Panc1 (cell line): Measurements from ENCODE around the gene IRF3. TPM values are rescaled to one million over a fixed set of nuclear protein-coding genes. Genes with fewer than 3 reads are reported as not detected.

Source experiments
- ATAC-seq: fragments of 200-7000 bp; cut with Tn5 transposase; 2 replicates; pipeline ENCODE4 v1.9.1; 2020; ENCODE audit warnings: mild to moderate bottlenecking, moderate library complexity
- BruUV-seq: library from RNA; stranded (reverse); fragments of 400-500 nt; replicated peaks from 2 replicates; lab custom pipeline; 2021; lab: Mats Ljungman, UMichigan
- CTCF ChIA-PET: fragments of 300-600 bp; sonication (Branson Sonifier 250); formaldehyde crosslinking; loops from one replicate; lab custom pipeline; 2022; ENCODE audit warnings: antibody characterized with exemption; lab: Charles Lee
- POLR2A ChIA-PET: fragments of 300-600 bp; sonication (Branson Sonifier 250); formaldehyde crosslinking; loops from one replicate; lab custom pipeline; 2022; ENCODE audit warnings: antibody characterized with exemption; lab: Charles Lee
- DNase-seq: peaks from one replicate; pipeline ENCODE4 v3.0.0-alpha.2; 2010; ENCODE audit warnings: low read depth, low spot score
- H3K27ac ChIP-seq: 2 replicates; pipeline ENCODE4 v1.5.1; 2011; ENCODE audit warnings: mild to moderate bottlenecking, low read length, inconsistent platforms
- H3K27me3 ChIP-seq: fragments of 200-500 bp; sonication (Bioruptor generic); 2 replicates; pipeline ENCODE4 v1.6.0; 2014; ENCODE audit warnings: low read length, inconsistent platforms; ENCODE audit not compliant: control insufficient read depth, insufficient read depth
- H3K36me3 ChIP-seq: fragments of 200-500 bp; sonication (Bioruptor generic); 2 replicates; pipeline ENCODE4 v1.5.1; 2014; ENCODE audit warnings: inconsistent platforms, mild to moderate bottlenecking, low read length, moderate library complexity; ENCODE audit not compliant: control insufficient read depth, insufficient read depth
- H3K4me1 ChIP-seq: 2 replicates; pipeline ENCODE4 v1.5.1; 2011; ENCODE audit warnings: inconsistent platforms, mild to moderate bottlenecking, low read length, moderate library complexity; ENCODE audit not compliant: control insufficient read depth, insufficient read depth
- H3K4me3 ChIP-seq, 2 experiments: 2 replicates each; pipeline ENCODE4 v1.5.1; 2011 to 2012; ENCODE audit warnings: low read depth in 2 of 2, low read length in 2 of 2, mild to moderate bottlenecking in 2 of 2, inconsistent platforms in 1 of 2, moderate library complexity in 1 of 2
- H3K9me3 ChIP-seq: fragments of 200-500 bp; sonication (Bioruptor generic); 2 replicates; pipeline ENCODE4 v1.5.1; 2014; ENCODE audit warnings: low read depth, mild to moderate bottlenecking, inconsistent platforms, low read length, moderate library complexity; ENCODE audit not compliant: control insufficient read depth, insufficient read depth
- POLR2AphosphoS5 ChIP-seq: IDR thresholded peaks from 2 replicates; pipeline ENCODE4 v1.6.1; 2012; ENCODE audit warnings: mild to moderate bottlenecking, low read depth, low read length, moderate library complexity
- SIN3A ChIP-seq: IDR thresholded peaks from 2 replicates; pipeline ENCODE4 v1.6.1; 2012; ENCODE audit warnings: low read depth, mild to moderate bottlenecking, low read length, moderate library complexity, borderline replicate concordance; ENCODE audit not compliant: insufficient read depth
- TCF7L2 ChIP-seq: IDR thresholded peaks from 2 replicates; pipeline ENCODE4 v1.6.1; 2011; ENCODE audit warnings: mild to moderate bottlenecking, low read depth, low read length, inconsistent platforms
- in situ Hi-C: cut with HindIII; loops from 2 replicates; pipeline ENCODE4 v1.10.0; 2016; ENCODE audit warnings: low sequenced_read_pairs, low pct_unique_long_range_greater_than_20kb
- intact Hi-C: fragments of 100-400 bp; cut with micrococcal nuclease; formaldehyde crosslinking; loops from one replicate; pipeline ENCODE4 v1.10.0; 2022; ENCODE audit not compliant: unreplicated experiment
- total RNA-seq: library from RNA; stranded (reverse); gene quantifications from one replicate; pipeline ENCODE4 v1.2.1, GENCODE V29; 2021; ENCODE audit not compliant: unreplicated experiment
- TF ChIP-seq, protein P1 (sequence below): fragments of 450-650 bp; IDR thresholded peaks from 2 replicates; pipeline ENCODE4 v1.5.1; 2017; ENCODE audit warnings: mild to moderate bottlenecking
- TF ChIP-seq, protein P2 (sequence below), 2 experiments: IDR thresholded peaks; 2 replicates each; pipeline ENCODE4 v1.6.1; 2011 to 2012; ENCODE audit warnings: low read depth in 2 of 2, control low read depth in 1 of 2, low read length in 1 of 2, mild to moderate bottlenecking in 1 of 2, moderate library complexity in 1 of 2; ENCODE audit not compliant: insufficient read depth in 1 of 2

The IRF3 gene
- total RNA-seq, 1 experiment from 2014 or later, result 109 TPM

DNA sequence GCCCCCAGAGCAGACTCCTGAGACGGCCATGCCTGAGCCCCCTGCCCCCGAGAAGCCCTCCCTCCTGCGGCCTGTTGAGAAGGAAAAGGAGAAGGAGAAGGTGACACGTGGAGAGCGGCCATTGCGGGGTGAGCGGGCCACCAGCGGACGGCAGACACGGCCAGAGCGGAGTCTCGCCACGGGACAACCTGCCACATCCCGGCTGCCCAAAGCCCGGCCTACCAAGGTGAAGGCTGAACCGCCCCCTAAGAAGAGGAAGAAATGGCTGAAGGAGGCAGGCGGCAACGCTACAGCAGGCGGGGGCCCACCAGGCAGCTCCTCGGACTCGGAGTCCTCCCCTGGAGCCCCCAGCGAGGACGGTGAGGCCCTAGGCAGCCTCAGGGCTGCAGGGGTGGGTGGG, 49.8 kb downstream of the IRF3 start:
- no peak for TF ChIP-seq TCF7L2
- TF ChIP-seq, protein P1, sequence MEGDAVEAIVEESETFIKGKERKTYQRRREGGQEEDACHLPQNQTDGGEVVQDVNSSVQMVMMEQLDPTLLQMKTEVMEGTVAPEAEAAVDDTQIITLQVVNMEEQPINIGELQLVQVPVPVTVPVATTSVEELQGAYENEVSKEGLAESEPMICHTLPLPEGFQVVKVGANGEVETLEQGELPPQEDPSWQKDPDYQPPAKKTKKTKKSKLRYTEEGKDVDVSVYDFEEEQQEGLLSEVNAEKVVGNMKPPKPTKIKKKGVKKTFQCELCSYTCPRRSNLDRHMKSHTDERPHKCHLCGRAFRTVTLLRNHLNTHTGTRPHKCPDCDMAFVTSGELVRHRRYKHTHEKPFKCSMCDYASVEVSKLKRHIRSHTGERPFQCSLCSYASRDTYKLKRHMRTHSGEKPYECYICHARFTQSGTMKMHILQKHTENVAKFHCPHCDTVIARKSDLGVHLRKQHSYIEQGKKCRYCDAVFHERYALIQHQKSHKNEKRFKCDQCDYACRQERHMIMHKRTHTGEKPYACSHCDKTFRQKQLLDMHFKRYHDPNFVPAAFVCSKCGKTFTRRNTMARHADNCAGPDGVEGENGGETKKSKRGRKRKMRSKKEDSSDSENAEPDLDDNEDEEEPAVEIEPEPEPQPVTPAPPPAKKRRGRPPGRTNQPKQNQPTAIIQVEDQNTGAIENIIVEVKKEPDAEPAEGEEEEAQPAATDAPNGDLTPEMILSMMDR, result no peak
- TF ChIP-seq, protein P2, sequence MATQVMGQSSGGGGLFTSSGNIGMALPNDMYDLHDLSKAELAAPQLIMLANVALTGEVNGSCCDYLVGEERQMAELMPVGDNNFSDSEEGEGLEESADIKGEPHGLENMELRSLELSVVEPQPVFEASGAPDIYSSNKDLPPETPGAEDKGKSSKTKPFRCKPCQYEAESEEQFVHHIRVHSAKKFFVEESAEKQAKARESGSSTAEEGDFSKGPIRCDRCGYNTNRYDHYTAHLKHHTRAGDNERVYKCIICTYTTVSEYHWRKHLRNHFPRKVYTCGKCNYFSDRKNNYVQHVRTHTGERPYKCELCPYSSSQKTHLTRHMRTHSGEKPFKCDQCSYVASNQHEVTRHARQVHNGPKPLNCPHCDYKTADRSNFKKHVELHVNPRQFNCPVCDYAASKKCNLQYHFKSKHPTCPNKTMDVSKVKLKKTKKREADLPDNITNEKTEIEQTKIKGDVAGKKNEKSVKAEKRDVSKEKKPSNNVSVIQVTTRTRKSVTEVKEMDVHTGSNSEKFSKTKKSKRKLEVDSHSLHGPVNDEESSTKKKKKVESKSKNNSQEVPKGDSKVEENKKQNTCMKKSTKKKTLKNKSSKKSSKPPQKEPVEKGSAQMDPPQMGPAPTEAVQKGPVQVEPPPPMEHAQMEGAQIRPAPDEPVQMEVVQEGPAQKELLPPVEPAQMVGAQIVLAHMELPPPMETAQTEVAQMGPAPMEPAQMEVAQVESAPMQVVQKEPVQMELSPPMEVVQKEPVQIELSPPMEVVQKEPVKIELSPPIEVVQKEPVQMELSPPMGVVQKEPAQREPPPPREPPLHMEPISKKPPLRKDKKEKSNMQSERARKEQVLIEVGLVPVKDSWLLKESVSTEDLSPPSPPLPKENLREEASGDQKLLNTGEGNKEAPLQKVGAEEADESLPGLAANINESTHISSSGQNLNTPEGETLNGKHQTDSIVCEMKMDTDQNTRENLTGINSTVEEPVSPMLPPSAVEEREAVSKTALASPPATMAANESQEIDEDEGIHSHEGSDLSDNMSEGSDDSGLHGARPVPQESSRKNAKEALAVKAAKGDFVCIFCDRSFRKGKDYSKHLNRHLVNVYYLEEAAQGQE (IDR thresholded peaks at IDR 0.05; ENCODE audit: insufficient read depth in 1 of 2, low read depth in 2 of 2, low read length in 1 of 2), result no peak
- TF ChIP-seq SIN3A, result no peak
- no peak for TF ChIP-seq POLR2AphosphoS5
- intact Hi-C loops, result no loop called here
- Histone ChIP-seq H3K4me1 (peaks cover 7% of the 10 kb centered on the region), H3K27me3 (no peaks in the 10 kb centered on the region), H3K27ac (no peak overlapping the region), H3K4me3 (no peak overlapping the region), H3K36me3 (no peaks in the 10 kb centered on the region), H3K9me3 (no peaks in the 10 kb centered on the region)
- ChIA-PET CTCF (no interaction called here), POLR2A (no interaction called here)
- in situ Hi-C loops, result no loop called here
- BruUV-seq, result no TSS peak
- no peak for DNase-seq
- ATAC-seq, result no peak

DNA sequence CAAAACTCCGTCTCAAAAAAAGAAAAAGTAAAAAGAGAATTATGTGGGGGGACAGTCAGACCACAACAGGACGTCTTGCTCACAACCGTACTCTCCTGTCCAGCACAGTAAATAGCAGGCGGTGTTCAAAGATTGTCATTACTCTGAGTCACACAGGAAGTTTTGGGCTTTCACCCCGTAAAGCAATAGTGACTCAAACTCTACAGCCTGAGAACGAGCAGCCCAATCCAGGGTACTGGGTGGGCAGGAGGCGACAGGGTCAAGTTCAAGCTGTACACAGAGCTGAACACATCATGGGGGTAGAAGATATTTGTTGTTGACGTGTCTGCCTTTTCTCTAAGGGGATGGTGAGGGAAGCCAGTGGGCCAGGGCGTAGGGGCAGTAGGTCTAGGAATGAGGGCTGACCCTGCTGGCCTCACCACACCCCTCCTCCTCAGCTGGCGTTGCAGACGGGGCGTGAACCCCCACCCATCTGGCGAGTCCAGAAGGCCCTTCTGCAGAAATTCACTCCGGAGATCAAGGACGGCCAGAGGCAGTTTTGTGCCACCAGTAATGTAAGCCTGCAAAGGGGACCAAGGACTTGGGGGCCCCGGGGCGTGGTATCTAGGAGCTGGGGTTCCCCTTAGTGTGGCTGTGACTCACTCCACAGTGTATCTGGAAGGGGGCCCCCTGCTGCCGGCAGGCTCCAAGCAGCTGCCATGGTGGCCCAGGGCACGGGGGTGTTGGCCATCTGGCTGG, 51.4 kb downstream of the IRF3 start:
- Histone ChIP-seq H3K4me1 (peaks cover 7% of the 10 kb centered on the region), H3K36me3 (no peaks in the 10 kb centered on the region), H3K27ac (peak overlapping the region; percentile 34; the same call in 1 of the 2 replicates), H3K27me3 (no peaks in the 10 kb centered on the region), H3K4me3 (no peak overlapping the region), H3K9me3 (no peaks in the 10 kb centered on the region)
- TSS peak; percentile 55 for BruUV-seq
- ChIA-PET CTCF (no interaction called here), POLR2A (interaction anchor here (0.5 kb wide), 1 partner anchor 20 kb away, joined by 5 read pairs; no protein-coding TSS in a partner anchor)
- in situ Hi-C loops, result no loop called here
- intact Hi-C loops, result no loop called here
- ATAC-seq (peak; percentile 82), DNase-seq (peak; percentile 52)
- no peak for TF ChIP-seq TCF7L2
- TF ChIP-seq, protein P2 (IDR thresholded peaks at IDR 0.05; ENCODE audit: insufficient read depth in 1 of 2, low read depth in 2 of 2, low read length in 1 of 2), result no peak
